HepG2 (cell line): Measurements from ENCODE around the gene KCNAB2.

Source experiments
- CTCF ChIP-seq: sonication (generic); formaldehyde crosslinking; IDR thresholded peaks from 2 replicates; pipeline ENCODE4 v1.5.0; 2020; ENCODE audit warnings: mild to moderate bottlenecking, missing genetic modification reagents, moderate library complexity
- GTF2F1 ChIP-seq: fragments of 150-350 bp; IDR thresholded peaks from 2 replicates; pipeline ENCODE4 v1.6.1; 2014; ENCODE audit warnings: low read length
- SMARCC2 ChIP-seq: fragments of 450-650 bp; IDR thresholded peaks from 2 replicates; pipeline ENCODE4 v1.6.1; 2017; ENCODE audit warnings: antibody characterized with exemption, mild to moderate bottlenecking
- TCF12 ChIP-seq, 2 experiments: fragments of 450-650 bp in 1 of 2; sonication (generic) in 1 of 2; formaldehyde crosslinking in 1 of 2; IDR thresholded peaks; 2 replicates each; pipeline versions ENCODE4 v1.6.1 to v1.8.0; 2017 to 2022; ENCODE audit warnings: antibody characterized with exemption in 1 of 2, mild to moderate bottlenecking in 1 of 2, missing genetic modification reagents in 1 of 2, moderate library complexity in 1 of 2
- ZBTB33 ChIP-seq: sonication (generic); formaldehyde crosslinking; IDR thresholded peaks from 2 replicates; pipeline ENCODE4 v1.4.0; 2020; ENCODE audit warnings: missing genetic modification reagents
- ZFX ChIP-seq: sonication (generic); formaldehyde crosslinking; IDR thresholded peaks from 2 replicates; pipeline ENCODE4 v1.4.0; 2020; ENCODE audit warnings: mild to moderate bottlenecking, low read depth, missing genetic modification reagents, moderate library complexity
- ZHX1 ChIP-seq: sonication (generic); formaldehyde crosslinking; IDR thresholded peaks from 2 replicates; pipeline ENCODE4 v1.8.1; 2022; ENCODE audit warnings: low read depth, mild to moderate bottlenecking, missing genetic modification reagents
- ZNF180 ChIP-seq: sonication (generic); formaldehyde crosslinking; IDR thresholded peaks from 2 replicates; pipeline ENCODE4 v1.4.0; 2020; ENCODE audit warnings: low read depth, missing genetic modification reagents, borderline replicate concordance

GRCh38 chr1:6056572-6056948, 10.9 kb downstream of the KCNAB2 start:
- no peak for TF ChIP-seq CTCF (CRISPR knock-in tag)
- TF ChIP-seq SMARCC2, result no peak
- no peak for TF ChIP-seq ZNF180 (CRISPR knock-in tag)
- no peak for TF ChIP-seq TCF12 (IDR thresholded peaks at IDR 0.05)
- TF ChIP-seq TCF12 (CRISPR knock-in tag; IDR thresholded peaks at IDR 0.05), result no peak
- no peak for TF ChIP-seq ZHX1 (CRISPR knock-in tag)
- TF ChIP-seq GTF2F1, result no peak
- no peak for TF ChIP-seq ZBTB33 (CRISPR knock-in tag)
- no peak for TF ChIP-seq ZFX (CRISPR knock-in tag)
